Calu3 (cell line): ENCODE measurements around the gene CERT1. TPM values are rescaled to one million over a fixed set of nuclear protein-coding genes. Genes with fewer than 3 reads are reported as not detected.
A peak's percentile ranks its signal among the peaks of the same experiment; 100 is the strongest.

Source experiments
- BruUV-seq: library from RNA; stranded (reverse); fragments of 400-500 nt; replicated peaks from 2 replicates; lab custom pipeline; 2021; lab: Mats Ljungman, UMichigan
- CTCF ChIA-PET: fragments of 300-600 bp; sonication (Branson Sonifier 250); formaldehyde crosslinking; loops from one replicate; lab custom pipeline; 2022; ENCODE audit warnings: antibody characterized with exemption; lab: Charles Lee
- DNase-seq: peaks from one replicate; pipeline ENCODE4 v3.0.0; 2022
- H3K27ac Mint-ChIP-seq: one replicate; pipeline ENCODE4 v1.8.0; 2022; ENCODE audit warnings: mixed read lengths; ENCODE audit not compliant: unreplicated experiment
- H3K27me3 Mint-ChIP-seq: one replicate; pipeline ENCODE4 v1.8.0; 2022; ENCODE audit warnings: mixed read lengths; ENCODE audit not compliant: unreplicated experiment
- H3K36me3 Mint-ChIP-seq: one replicate; pipeline ENCODE4 v1.8.0; 2022; ENCODE audit warnings: mild to moderate bottlenecking, moderate library complexity, mixed read lengths; ENCODE audit not compliant: insufficient read depth, unreplicated experiment
- H3K4me1 Mint-ChIP-seq: one replicate; pipeline ENCODE4 v1.8.0; 2022; ENCODE audit warnings: mild to moderate bottlenecking, low read depth, mixed read lengths; ENCODE audit not compliant: unreplicated experiment
- H3K4me3 Mint-ChIP-seq: one replicate; pipeline ENCODE4 v1.8.0; 2022; ENCODE audit warnings: mild to moderate bottlenecking, low read depth, moderate library complexity, mixed read lengths; ENCODE audit not compliant: unreplicated experiment
- H3K9me3 Mint-ChIP-seq: one replicate; pipeline ENCODE4 v1.8.0; 2022; ENCODE audit warnings: low read depth, mixed read lengths; ENCODE audit not compliant: unreplicated experiment
- intact Hi-C: fragments of 100-400 bp; cut with micrococcal nuclease; formaldehyde crosslinking; loops from one replicate; pipeline ENCODE4 v1.10.0; 2022; ENCODE audit not compliant: unreplicated experiment
- total RNA-seq: library from RNA; stranded (reverse); gene quantifications from 2 replicates; pipeline ENCODE4 v1.2.3, GENCODE V29; 2022
- TF ChIP-seq, protein P1 (sequence below): fragments of 200-600 bp; IDR thresholded peaks from one replicate; pipeline ENCODE4 v1.8.0; 2022; ENCODE audit warnings: antibody characterized with exemption; ENCODE audit not compliant: unreplicated experiment

The CERT1 gene
- total RNA-seq, 1 experiment from 2014 or later, result 63.4 TPM

DNA sequence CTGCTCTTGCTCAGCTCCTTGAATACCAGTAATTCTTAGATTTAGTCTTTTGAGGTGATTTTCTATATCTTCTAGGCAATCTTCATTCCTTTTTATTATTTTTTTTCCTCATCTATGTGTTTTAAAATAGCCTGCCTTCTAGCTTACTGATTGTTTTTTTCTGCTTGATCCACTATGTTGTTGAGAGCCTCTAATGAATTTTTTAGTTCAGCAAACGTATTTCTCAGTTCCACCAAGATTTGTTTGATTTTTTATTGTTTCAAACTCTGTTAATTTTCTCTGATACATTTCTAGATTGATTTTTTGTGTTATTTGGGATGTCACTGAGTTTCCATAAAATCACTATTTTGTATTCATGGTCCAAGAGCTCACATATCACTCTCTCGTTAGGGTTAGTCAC is 9.8 kb upstream of the CERT1 start:
- no peak overlapping the region for H3K27ac Mint-ChIP-seq
- intact Hi-C loops, result no loop called here
- H3K4me1 Mint-ChIP-seq, result peaks cover 42% of the 10 kb centered on the region
- no TSS peak for BruUV-seq
- H3K36me3 Mint-ChIP-seq, result no peaks in the 10 kb centered on the region
- H3K4me3 Mint-ChIP-seq, result no peak overlapping the region
- H3K27me3 Mint-ChIP-seq, result no peaks in the 10 kb centered on the region
- TF ChIP-seq, protein P1, sequence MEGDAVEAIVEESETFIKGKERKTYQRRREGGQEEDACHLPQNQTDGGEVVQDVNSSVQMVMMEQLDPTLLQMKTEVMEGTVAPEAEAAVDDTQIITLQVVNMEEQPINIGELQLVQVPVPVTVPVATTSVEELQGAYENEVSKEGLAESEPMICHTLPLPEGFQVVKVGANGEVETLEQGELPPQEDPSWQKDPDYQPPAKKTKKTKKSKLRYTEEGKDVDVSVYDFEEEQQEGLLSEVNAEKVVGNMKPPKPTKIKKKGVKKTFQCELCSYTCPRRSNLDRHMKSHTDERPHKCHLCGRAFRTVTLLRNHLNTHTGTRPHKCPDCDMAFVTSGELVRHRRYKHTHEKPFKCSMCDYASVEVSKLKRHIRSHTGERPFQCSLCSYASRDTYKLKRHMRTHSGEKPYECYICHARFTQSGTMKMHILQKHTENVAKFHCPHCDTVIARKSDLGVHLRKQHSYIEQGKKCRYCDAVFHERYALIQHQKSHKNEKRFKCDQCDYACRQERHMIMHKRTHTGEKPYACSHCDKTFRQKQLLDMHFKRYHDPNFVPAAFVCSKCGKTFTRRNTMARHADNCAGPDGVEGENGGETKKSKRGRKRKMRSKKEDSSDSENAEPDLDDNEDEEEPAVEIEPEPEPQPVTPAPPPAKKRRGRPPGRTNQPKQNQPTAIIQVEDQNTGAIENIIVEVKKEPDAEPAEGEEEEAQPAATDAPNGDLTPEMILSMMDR, result no peak
- CTCF ChIA-PET, result no interaction called here
- DNase-seq, result no peak
- H3K9me3 Mint-ChIP-seq, result no peaks in the 10 kb centered on the region

DNA sequence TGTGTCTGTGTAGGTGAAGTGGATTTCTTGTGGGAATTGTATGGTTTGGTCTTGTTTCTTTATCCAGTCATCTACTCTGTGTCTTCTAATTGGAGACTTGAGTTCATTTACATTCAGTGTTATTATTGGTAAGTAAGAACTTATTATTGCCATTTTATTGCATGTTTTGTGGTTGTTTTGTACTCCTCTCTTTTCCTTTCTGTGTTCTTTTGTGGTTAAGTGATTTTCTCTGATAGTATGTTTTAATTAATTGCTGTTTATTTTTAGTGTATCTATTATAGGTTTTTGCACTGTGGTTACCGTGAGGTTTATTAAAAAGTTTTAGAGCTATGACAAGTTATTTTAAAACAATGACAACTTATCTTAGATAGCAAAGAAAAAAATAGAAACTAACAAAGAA is 8.3 kb upstream of the CERT1 start:
- CTCF ChIA-PET, result no interaction called here
- intact Hi-C loops, result no loop called here
- Mint-ChIP-seq H3K4me1 (peaks cover 42% of the 10 kb centered on the region), H3K9me3 (no peaks in the 10 kb centered on the region), H3K4me3 (no peak overlapping the region), H3K36me3 (no peaks in the 10 kb centered on the region), H3K27me3 (no peaks in the 10 kb centered on the region), H3K27ac (peak overlapping the region; percentile 5)
- DNase-seq, result no peak
- BruUV-seq, result no TSS peak
- TF ChIP-seq, protein P1, result no peak

DNA sequence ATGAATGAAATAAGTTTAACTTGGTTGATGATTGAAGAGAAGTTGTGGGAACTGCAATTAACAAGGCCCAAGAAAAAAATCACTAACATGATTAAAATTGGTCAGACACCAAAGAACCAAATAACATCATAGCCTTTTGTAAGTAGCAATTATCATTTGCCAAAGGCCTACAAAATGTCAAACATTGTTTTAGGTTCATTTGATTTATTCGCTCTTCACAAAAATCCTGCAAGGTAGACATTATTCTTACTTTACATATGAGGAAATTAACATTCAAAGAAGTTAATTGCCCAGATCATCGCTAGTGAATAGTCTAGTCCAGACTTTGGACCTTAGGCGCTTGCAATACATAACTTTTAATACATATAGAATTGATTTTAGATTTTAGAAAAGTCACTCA is 2.9 kb upstream of the CERT1 start:
- peaks cover 33% of the 10 kb centered on the region for H3K36me3 Mint-ChIP-seq
- H3K4me1 Mint-ChIP-seq, result peaks cover 39% of the 10 kb centered on the region
- H3K9me3 Mint-ChIP-seq, result no peaks in the 10 kb centered on the region
- DNase-seq, result no peak
- TF ChIP-seq, protein P1, result no peak
- no TSS peak for BruUV-seq
- CTCF ChIA-PET, result no interaction called here
- H3K4me3 Mint-ChIP-seq, result no peak overlapping the region
- no peak overlapping the region for H3K27ac Mint-ChIP-seq
- intact Hi-C loops, result no loop called here
- H3K27me3 Mint-ChIP-seq, result no peaks in the 10 kb centered on the region

DNA sequence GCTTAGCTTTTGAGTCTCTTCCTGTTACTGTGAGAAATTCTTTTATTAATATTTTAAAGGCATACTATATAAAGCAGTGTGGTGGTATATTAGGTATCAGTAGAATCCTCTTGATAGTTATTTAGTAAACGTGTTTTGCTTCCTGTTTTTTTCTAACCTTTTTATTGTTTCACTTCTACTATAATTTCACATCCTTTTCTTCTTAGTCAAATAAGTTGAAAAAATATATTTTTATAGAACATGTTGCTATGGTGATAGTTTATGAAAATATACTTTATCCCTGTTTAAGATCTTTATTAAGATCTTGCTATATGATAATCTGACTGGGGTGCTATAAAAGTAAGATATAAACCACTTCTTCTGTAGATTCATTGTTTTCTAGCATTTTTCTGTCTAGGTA is 2.4 kb upstream of the CERT1 start:
- intact Hi-C loops, result no loop called here
- TF ChIP-seq, protein P1, result no peak
- BruUV-seq, result no TSS peak
- DNase-seq, result no peak
- Mint-ChIP-seq H3K4me3 (no peak overlapping the region), H3K36me3 (peaks cover 34% of the 10 kb centered on the region), H3K4me1 (peaks cover 38% of the 10 kb centered on the region), H3K27ac (no peak overlapping the region), H3K9me3 (no peaks in the 10 kb centered on the region), H3K27me3 (no peaks in the 10 kb centered on the region)
- CTCF ChIA-PET, result interaction anchor here (1.7 kb wide), 1 partner anchor 29 kb away, joined by 4 read pairs; no protein-coding TSS in a partner anchor
